H1 (cell line): Measurements from ENCODE around the gene RAB36. TPM values are rescaled to one million over a fixed set of nuclear protein-coding genes. Genes with fewer than 3 reads are reported as not detected.

Experiments
- CTCF ChIA-PET: fragments of 300-600 bp; sonication (Branson Sonifier 250); formaldehyde crosslinking; loops from one replicate; lab custom pipeline; 2021; ENCODE audit not compliant: partially characterized antibody; lab: Charles Lee
- POLR2A ChIA-PET: fragments of 300-600 bp; sonication (Branson Sonifier 250); formaldehyde crosslinking; loops from one replicate; lab custom pipeline; 2021; ENCODE audit warnings: inconsistent platforms; ENCODE audit not compliant: partially characterized antibody; lab: Charles Lee
- DNase-seq, 2 experiments: peaks; one replicate each; pipeline versions ENCODE4 v3.0.0 to v3.0.0-alpha.2; 2010 to 2022; ENCODE audit warnings: low spot score in 2 of 2, low read depth in 1 of 2, mixed read lengths in 1 of 2
- FAIRE-seq: peaks from 2 replicates; lab custom pipeline; 2011; peaks lifted over from hg19 to GRCh38; lab: Jason Lieb, UNC
- H2AFZ ChIP-seq: 2 replicates; pipeline ENCODE4 v1.8.1; 2012; ENCODE audit warnings: low read length, inconsistent platforms
- H2AK5ac ChIP-seq: 2 replicates; pipeline ENCODE4 v1.6.1; 2013; ENCODE audit warnings: low read depth, low read length
- H2BK120ac ChIP-seq: replicated peaks from 2 replicates; pipeline ENCODE3; 2013; ENCODE audit warnings: low read depth, low read length, inconsistent platforms
- H2BK12ac ChIP-seq: 2 replicates; pipeline ENCODE4 v1.6.1; 2013; ENCODE audit warnings: low read depth, low read length
- H2BK15ac ChIP-seq: 2 replicates; pipeline ENCODE4 v1.6.1; 2013; ENCODE audit warnings: low read length
- H2BK20ac ChIP-seq: 2 replicates; pipeline ENCODE4 v1.6.1; 2013; ENCODE audit warnings: low read length
- H2BK5ac ChIP-seq: 2 replicates; pipeline ENCODE4 v1.6.1; 2013; ENCODE audit warnings: low read depth, low read length
- H3K14ac ChIP-seq: 2 replicates; pipeline ENCODE4 v1.6.1; 2013; ENCODE audit warnings: inconsistent platforms; ENCODE audit not compliant: insufficient read length
- H3K18ac ChIP-seq: 2 replicates; pipeline ENCODE4 v1.6.1; 2013; ENCODE audit warnings: low read length; ENCODE audit errors: extremely low read depth
- H3K23ac ChIP-seq: 2 replicates; pipeline ENCODE4 v1.6.1; 2013; ENCODE audit warnings: inconsistent platforms; ENCODE audit not compliant: insufficient read length
- H3K23me2 ChIP-seq: 2 replicates; pipeline ENCODE4 v1.6.1; 2013; ENCODE audit warnings: low read depth, low read length
- H3K27ac ChIP-seq: 2 replicates; pipeline ENCODE4 v1.6.1; 2011; ENCODE audit warnings: low read depth, low read length, inconsistent platforms
- H3K27me3 ChIP-seq, 4 experiments: replicated peaks in 1 of 4; 1 replicate in 1 of 4; 2 replicates in 3 of 4; pipeline versions ENCODE4 v1.6.1 to v1.8.1; 2011 to 2013; ENCODE audit warnings: low read length in 3 of 4, mild to moderate bottlenecking in 3 of 4, inconsistent platforms in 2 of 4, mixed read lengths in 2 of 4, moderate library complexity in 1 of 4; ENCODE audit not compliant: control insufficient read depth in 3 of 4, insufficient read depth in 3 of 4; ENCODE audit errors: extremely low read depth in 1 of 4
- H3K36me3 ChIP-seq, 4 experiments: 2 replicates each; pipeline versions ENCODE4 v1.6.1 to v1.8.1; 2011 to 2013; ENCODE audit warnings: mild to moderate bottlenecking in 4 of 4, low read length in 3 of 4, moderate library complexity in 2 of 4, control low read depth in 1 of 4, inconsistent platforms in 1 of 4; ENCODE audit not compliant: insufficient read depth in 4 of 4, control insufficient read depth in 2 of 4
- H3K4ac ChIP-seq: replicated peaks from 2 replicates; pipeline ENCODE3; 2013; ENCODE audit warnings: low read length, low read depth, mixed read lengths, inconsistent platforms; ENCODE audit not compliant: insufficient read length
- H3K4me1 ChIP-seq, 4 experiments: replicated peaks in 1 of 4; 1 replicate in 1 of 4; 2 replicates in 3 of 4; pipeline versions ENCODE4 v1.6.1 to v1.8.1; 2011 to 2013; ENCODE audit warnings: low read length in 3 of 4, inconsistent platforms in 2 of 4, mixed read lengths in 1 of 4; ENCODE audit not compliant: insufficient read depth in 4 of 4, control insufficient read depth in 3 of 4
- H3K4me2 ChIP-seq, 2 experiments: 2 replicates each; pipeline versions ENCODE4 v1.6.1 to v1.8.1; 2011 to 2013; ENCODE audit warnings: low read depth in 2 of 2, low read length in 2 of 2, control low read depth in 1 of 2, inconsistent platforms in 1 of 2, mild to moderate bottlenecking in 1 of 2; ENCODE audit not compliant: insufficient read depth in 1 of 2
- H3K4me3 ChIP-seq, 4 experiments: fragments of 200-600, 300-600 bp in 1 of 4; sonication (generic), shearing (Covaris generic), sonication (Bioruptor Twin) in 1 of 4; 2 replicates each; pipeline versions ENCODE4 v1.5.1 to v1.8.1; 2011 to 2016; ENCODE audit warnings: low read length in 4 of 4, low read depth in 3 of 4, control low read depth in 2 of 4, inconsistent platforms in 2 of 4, mild to moderate bottlenecking in 2 of 4, mixed read lengths in 1 of 4, moderate library complexity in 1 of 4; ENCODE audit not compliant: insufficient read depth in 2 of 4; ENCODE audit errors: extremely low read depth in 1 of 4
- H3K56ac ChIP-seq: replicated peaks from 2 replicates; pipeline ENCODE3; 2013; ENCODE audit warnings: low read depth, mild to moderate bottlenecking, mixed read lengths, low read length, inconsistent platforms; ENCODE audit not compliant: insufficient read length
- H3K79me1 ChIP-seq: 2 replicates; pipeline ENCODE4 v1.6.1; 2013; ENCODE audit warnings: low read depth, low read length, control low read depth
- H3K79me2 ChIP-seq, 2 experiments: 2 replicates each; pipeline versions ENCODE4 v1.6.1 to v1.8.1; 2012 to 2013; ENCODE audit warnings: low read length in 2 of 2, mild to moderate bottlenecking in 2 of 2, inconsistent platforms in 1 of 2; ENCODE audit not compliant: insufficient read depth in 2 of 2, control insufficient read depth in 1 of 2
- H3K9ac ChIP-seq, 4 experiments: replicated peaks in 1 of 4; 1 replicate in 1 of 4; 2 replicates in 3 of 4; pipeline versions ENCODE4 v1.6.1 to v1.8.1; 2011 to 2013; ENCODE audit warnings: low read depth in 3 of 4, low read length in 3 of 4, control low read depth in 2 of 4, mild to moderate bottlenecking in 2 of 4, moderate library complexity in 2 of 4, inconsistent platforms in 1 of 4; ENCODE audit errors: extremely low read depth in 1 of 4
- H3K9me3 ChIP-seq, 2 experiments: 2 replicates each; pipeline versions ENCODE4 v1.6.1 to v1.8.1; 2012 to 2013; ENCODE audit warnings: mild to moderate bottlenecking in 2 of 2, moderate library complexity in 2 of 2, control low read depth in 1 of 2, inconsistent platforms in 1 of 2, low read depth in 1 of 2, low read length in 1 of 2, mixed read lengths in 1 of 2; ENCODE audit not compliant: insufficient read depth in 2 of 2
- H4K20me1 ChIP-seq, 2 experiments: replicated peaks in 1 of 2; 2 replicates each; pipeline versions ENCODE3 to v1.8.1; 2011 to 2013; ENCODE audit warnings: inconsistent platforms in 2 of 2, low read length in 2 of 2, mild to moderate bottlenecking in 1 of 2; ENCODE audit not compliant: insufficient read depth in 2 of 2, control insufficient read depth in 1 of 2
- H4K5ac ChIP-seq: 2 replicates; pipeline ENCODE4 v1.6.1; 2013; ENCODE audit warnings: low read length, low read depth, mixed read lengths, inconsistent platforms; ENCODE audit not compliant: insufficient read length
- H4K8ac ChIP-seq: 2 replicates; pipeline ENCODE4 v1.8.0; 2013; ENCODE audit warnings: mild to moderate bottlenecking, moderate library complexity, low read length, inconsistent platforms; ENCODE audit not compliant: insufficient read depth; ENCODE audit errors: extremely low read depth
- H4K91ac ChIP-seq: replicated peaks from 2 replicates; pipeline ENCODE3; 2013; ENCODE audit warnings: low read length, mixed read lengths, inconsistent platforms; ENCODE audit not compliant: insufficient read length
- BACH1 ChIP-seq: IDR thresholded peaks from 2 replicates; pipeline ENCODE4 v1.6.1; 2012; ENCODE audit warnings: low read length, improper control_type of control experiment
- CTBP2 ChIP-seq: IDR thresholded peaks from 2 replicates; pipeline ENCODE4 v1.7.0; 2011; ENCODE audit warnings: borderline replicate concordance, mild to moderate bottlenecking, moderate library complexity, mixed read lengths, low read length; ENCODE audit not compliant: insufficient read depth, insufficient read length
- EZH2 ChIP-seq: fragments of 200-600 bp; sonication (generic); IDR thresholded peaks from 2 replicates; pipeline ENCODE4 v1.7.1; 2012; ENCODE audit warnings: low read depth, mild to moderate bottlenecking, moderate library complexity, low read length, inconsistent platforms; ENCODE audit not compliant: severe bottlenecking
- GTF2F1 ChIP-seq: IDR thresholded peaks from 2 replicates; pipeline ENCODE4 v1.6.1; 2012; ENCODE audit warnings: low read depth, low read length, improper control_type of control experiment, borderline replicate concordance
- POLR2A ChIP-seq, 2 experiments: IDR thresholded peaks; 1 replicate in 1 of 2; 2 replicates in 1 of 2; pipeline ENCODE4 v1.6.1; 2011; ENCODE audit warnings: low read depth in 2 of 2, low read length in 2 of 2, mild to moderate bottlenecking in 2 of 2; ENCODE audit errors: control extremely low read depth in 1 of 2
- SP1 ChIP-seq: IDR thresholded peaks from 2 replicates; pipeline ENCODE4 v1.6.1; 2011; ENCODE audit warnings: low read depth, low read length
- WGBS, 2 experiments: shearing (Covaris generic) in 1 of 2; methylation state at CpG; one replicate each; pipeline versions ENCODE4 v1.1.6 to v1.1.7; 2013 to 2015; ENCODE audit warnings: low lambda C conversion rate in 2 of 2, mixed read lengths in 2 of 2, inconsistent platforms in 1 of 2, low coverage in 1 of 2, missing lambda C conversion rate in 1 of 2; ENCODE audit not compliant: insufficient replicate concordance in 2 of 2, insufficient coverage in 1 of 2, insufficient read length in 1 of 2; ENCODE audit errors: extremely low coverage in 1 of 2, missing lambda C conversion rate in 1 of 2; 5-methylcytosine and 5-hydroxymethylcytosine counted together
- polyA plus RNA-seq, 7 experiments: library from polyadenylated mRNA; depleted of rRNA in 3 of 7; stranded (reverse) in 5 of 7; unstranded in 2 of 7; fragments of >200 nt in 5 of 7; fragments of 200-250 nt in 2 of 7; gene quantifications; 1 replicate in 5 of 7; 2 replicates in 1 of 7; 4 replicates in 1 of 7; pipeline versions ENCODE4 v1.2.1 to v1.2.3, GENCODE V29; 2011 to 2013; ENCODE audit warnings: missing spikeins in 2 of 7, mixed read lengths in 2 of 7
- total RNA-seq: library from RNA; stranded (reverse); fragmentation: NEBNext Ultra II Directional; extraction: Animal tissue kit (Norgen Biotek cat#: 25700); gene quantifications from 2 replicates; pipeline ENCODE4 v1.2.1, GENCODE V29; 2021

Gene RAB36
- total and polyA plus RNA-seq, 2 of the 8 experiments (the other 6 are each of a cell fraction or from before 2014, with no cell fraction given), result 1.0 to 1.5 TPM

GRCh38 chr22:23155831-23156230, 10.6 kb downstream of the RAB36 start:
- Histone ChIP-seq H3K4me3 (no peak overlapping the region), H2BK5ac (no peak overlapping the region), H3K27ac (no peak overlapping the region), H3K14ac (no peak overlapping the region), H2BK15ac (0 out of 2 replicates have a peak overlapping the region, but pooled peaks have one; percentile 61), H3K4me1 (peaks cover 0 to 22% (median 8%) of the 10 kb centered on the region in 4 experiments; a peak in 4 of 7 replicates), H3K23ac (no peak overlapping the region), H3K56ac (no peak overlapping the region), H3K9ac (no peak overlapping the region), H2BK12ac (peak overlapping the region; percentile 19; the same call in 1 of the 2 replicates), H3K27me3 (no peaks in the 10 kb centered on the region), H3K79me1 (no peaks in the 10 kb centered on the region), H3K4me2 (no peak overlapping the region), H2AFZ (no peak overlapping the region), H2AK5ac (no peak overlapping the region), H3K18ac (no peak overlapping the region), H3K79me2 (no peaks in the 10 kb centered on the region), H4K8ac (no peak overlapping the region), H2BK20ac (no peak overlapping the region), H2BK120ac (no peak overlapping the region), H4K91ac (peak overlapping the region; percentile 51), H3K4ac (no peak overlapping the region), H4K5ac (no peak overlapping the region), H3K36me3 (no peaks in the 10 kb centered on the region), H3K9me3 (no peaks in the 10 kb centered on the region), H3K23me2 (no peaks in the 10 kb centered on the region), H4K20me1 (no peaks in the 10 kb centered on the region)
- POLR2A ChIA-PET, result interaction anchor here (2.0 kb wide), 1 partner anchor 10 kb away, joined by 6 read pairs; no protein-coding TSS in a partner anchor
- DNase-seq (no peak), FAIRE-seq (no peak)
- WGBS, 2 experiments, result 96% methylated on average over 9 of the region's 9 CpGs; no CpG with 5 or more reads in 1 of the 2 experiments
- CTCF ChIA-PET, result interaction anchor here (0.8 to 4.7 kb wide), 23 partner anchors 10 to 230 kb away, joined by 3 to 49 read pairs (median 5); partner anchors contain the start of genes RAB36 and RSPH14
- TF ChIP-seq SP1, result no peak
- TF ChIP-seq GTF2F1, result no peak
- TF ChIP-seq CTBP2, result no peak
- no peak for TF ChIP-seq EZH2
- no peak for TF ChIP-seq BACH1
- no peak for TF ChIP-seq POLR2A (IDR thresholded peaks at IDR 0.05; ENCODE audit: control extremely low read depth in 1 of 2, low read depth in 2 of 2, low read length in 2 of 2)
